ENCODE measurements around the gene ORC1. TPM values are rescaled to one million over a fixed set of nuclear protein-coding genes. Genes with fewer than 3 reads are reported as not detected.

The ORC1 gene
- polyA plus RNA-seq, 1 experiment, result 2.8 TPM

- H3K27me3 ChIP-seq (ENCODE audit: control insufficient read depth, insufficient read depth, low read length), result no peaks in the 10 kb centered on the region
- DNase-seq (ENCODE audit: low read depth), result peak; percentile 35
- peak overlapping the region; percentile 97 for H3K4me3 ChIP-seq (ENCODE audit: low read depth, low read length)
- no peak for TF ChIP-seq CTCF (IDR thresholded peaks at IDR 0.05; ENCODE audit: insufficient read depth, low read depth, low read length)
- ChIA-PET POLR2A (no interaction called here), CTCF (interaction anchor here (0.6 to 1.0 kb wide), 3 partner anchors 8 to 332 kb away, joined by 3 read pairs; partner anchors contain the start of gene KTI12)
- peaks cover 22% of the 10 kb centered on the region for H3K36me3 ChIP-seq (ENCODE audit: control insufficient read depth, insufficient read depth, low read length)
These were observed 39.0 kb downstream of the ORC1 start for GRCh38 chr1:52365071-52365745.

- Histone ChIP-seq H3K4me3 (ENCODE audit: low read depth, low read length) (peak overlapping the region; percentile 97; the same call in 1 of the 2 replicates), H3K36me3 (ENCODE audit: control insufficient read depth, insufficient read depth, low read length) (peaks cover 30% of the 10 kb centered on the region), H3K27me3 (ENCODE audit: control insufficient read depth, insufficient read depth, low read length) (no peaks in the 10 kb centered on the region)
- ChIA-PET POLR2A (no interaction called here), CTCF (no interaction called here)
- TF ChIP-seq CTCF (IDR thresholded peaks at IDR 0.05; ENCODE audit: insufficient read depth, low read depth, low read length), result no peak
- no peak for DNase-seq (ENCODE audit: low read depth)
These were observed 39.9 kb downstream of the ORC1 start for GRCh38 chr1:52364235-52364839.

- Histone ChIP-seq H3K27me3 (ENCODE audit: control insufficient read depth, insufficient read depth, low read length) (no peaks in the 10 kb centered on the region), H3K36me3 (ENCODE audit: control insufficient read depth, insufficient read depth, low read length) (peaks cover 64% of the 10 kb centered on the region), H3K4me3 (ENCODE audit: low read depth, low read length) (no peak overlapping the region)
- no peak for TF ChIP-seq CTCF (IDR thresholded peaks at IDR 0.05; ENCODE audit: insufficient read depth, low read depth, low read length)
- ChIA-PET CTCF (no interaction called here), POLR2A (no interaction called here)
- DNase-seq (ENCODE audit: low read depth), result no peak
These were observed 43.6 kb downstream of the ORC1 start for GRCh38 chr1:52360595-52360968.

- no peak overlapping the region for H3K4me3 ChIP-seq (ENCODE audit: low read depth, low read length)
- DNase-seq (ENCODE audit: low read depth), result no peak
- ChIA-PET POLR2A (no interaction called here), CTCF (no interaction called here)
- TF ChIP-seq CTCF (IDR thresholded peaks at IDR 0.05; ENCODE audit: insufficient read depth, low read depth, low read length), result no peak
- H3K27me3 ChIP-seq (ENCODE audit: control insufficient read depth, insufficient read depth, low read length), result no peaks in the 10 kb centered on the region
- peaks cover 70% of the 10 kb centered on the region for H3K36me3 ChIP-seq (ENCODE audit: control insufficient read depth, insufficient read depth, low read length)
These were observed 44.3 kb downstream of the ORC1 start for GRCh38 chr1:52359676-52360594.

Measured in BJ (cell line).